ENCODE measurements around the gene STAMBPL1.

The STAMBPL1 gene

GRCh38 chr10:88879534-88880281 is at the start of gene STAMBPL1:
STAMBPL1 (plus strand) TSS chr10:88880245; CDS start chr10:88901709, 21,464 bp downstream.
- DNase-seq = no peak

GRCh38 chr10:88830643-88831268 is 49.3 kb upstream of the STAMBPL1 start:
- DNase-seq = no peak

- no peak for DNase-seq
These were observed 48.3 kb upstream of the STAMBPL1 start for GRCh38 chr10:88831709-88832108.

- no peak for DNase-seq
These were observed 47.7 kb upstream of the STAMBPL1 start for GRCh38 chr10:88832376-88832775.

- no peak for DNase-seq
These were observed 46.9 kb upstream of the STAMBPL1 start for GRCh38 chr10:88833156-88833555.

GRCh38 chr10:88833723-88834122 is 46.3 kb upstream of the STAMBPL1 start:
- DNase-seq = peak; percentile 54 to 69 (median 65)

- DNase-seq = peak; percentile 91 to 94 (median 93)
These were observed 44.7 kb upstream of the STAMBPL1 start for GRCh38 chr10:88835096-88835909.

GRCh38 chr10:88835910-88836221 is 44.2 kb upstream of the STAMBPL1 start:
- DNase-seq = no peak

GRCh38 chr10:88837632-88838031 is 42.4 kb upstream of the STAMBPL1 start:
- DNase-seq = peak; percentile 71 to 89 (median 71)

GRCh38 chr10:88838766-88839350 is 41.2 kb upstream of the STAMBPL1 start:
- DNase-seq = peak; percentile 72 to 87 (median 74)

- peak in 1 of 3 donors; percentile 25 for DNase-seq
These were observed 39.9 kb upstream of the STAMBPL1 start for GRCh38 chr10:88840104-88840503.

GRCh38 chr10:88840881-88841280 is 39.2 kb upstream of the STAMBPL1 start:
- peak in 2 of 3 donors; percentile 47 to 68 for DNase-seq

- DNase-seq = peak in 1 of 3 donors; percentile 36
These were observed 38.5 kb upstream of the STAMBPL1 start for GRCh38 chr10:88841316-88842111.

- no peak for DNase-seq
These were observed 36.9 kb upstream of the STAMBPL1 start for GRCh38 chr10:88843171-88843570.

- peak; percentile 56 to 93 (median 90) for DNase-seq
These were observed 31.5 kb upstream of the STAMBPL1 start for GRCh38 chr10:88848499-88848898.

GRCh38 chr10:88849234-88849633 is 30.8 kb upstream of the STAMBPL1 start:
- peak in 1 of 3 donors; percentile 56 for DNase-seq

GRCh38 chr10:88850712-88851111 is 29.3 kb upstream of the STAMBPL1 start:
- no peak for DNase-seq

GRCh38 chr10:88851706-88852105 is 28.3 kb upstream of the STAMBPL1 start, which contains the start of gene ANKRD22:
ANKRD22 (minus strand) TSS chr10:88851844; CDS start chr10:88851607, 237 bp downstream.
- peak; percentile 72 to 88 (median 84) for DNase-seq

GRCh38 chr10:88852327-88852726 is 27.7 kb upstream of the STAMBPL1 start:
- no peak for DNase-seq

- peak; percentile 75 to 91 (median 85) for DNase-seq
These were observed 26.7 kb upstream of the STAMBPL1 start for GRCh38 chr10:88853155-88853881.

- DNase-seq = no peak
These were observed 25.4 kb upstream of the STAMBPL1 start for GRCh38 chr10:88854684-88855083.
